Mesothelial cell of epicardium (in vitro differentiated cells): ENCODE data around the gene NETO1. TPM values are rescaled to one million over a fixed set of nuclear protein-coding genes. Genes with fewer than 3 reads are reported as not detected.

Experiments
- DNase-seq, 2 experiments: peaks; one replicate each; pipeline ENCODE4 v3.0.0; 2021; ENCODE audit warnings: low spot score in 2 of 2; ENCODE audit not compliant: unreplicated experiment in 2 of 2
- H3K27ac Mint-ChIP-seq: 2 replicates; pipeline ENCODE4 v1.8.0; 2021; ENCODE audit warnings: mixed read lengths
- H3K27me3 Mint-ChIP-seq: 2 replicates; pipeline ENCODE4 v1.8.0; 2021; ENCODE audit warnings: low read depth, mixed read lengths
- H3K36me3 Mint-ChIP-seq: 2 replicates; pipeline ENCODE4 v1.8.0; 2021; ENCODE audit warnings: mixed read lengths
- H3K4me1 Mint-ChIP-seq: 2 replicates; pipeline ENCODE4 v1.8.0; 2021; ENCODE audit warnings: mixed read lengths
- H3K4me3 Mint-ChIP-seq: 2 replicates; pipeline ENCODE4 v1.8.0; 2021; ENCODE audit warnings: mild to moderate bottlenecking, moderate library complexity, mixed read lengths
- H3K9me3 Mint-ChIP-seq: 2 replicates; pipeline ENCODE4 v1.8.0; 2021; ENCODE audit warnings: mixed read lengths
- CTCF ChIP-seq: fragments of 200-600 bp; sonication (generic); IDR thresholded peaks from one replicate; pipeline ENCODE4 v1.5.0; 2021; ENCODE audit warnings: antibody characterized with exemption; ENCODE audit not compliant: unreplicated experiment
- total RNA-seq: library from RNA; stranded (reverse); gene quantifications from 3 replicates; pipeline ENCODE4 v1.2.1, GENCODE V29; 2021

NETO1 gene
- total RNA-seq, 1 donor from 2014 or later, result not detected

GRCh38 chr18:72826736-72827135 lies 41.1 kb downstream of the NETO1 start:
- no peak overlapping the region for H3K27ac Mint-ChIP-seq

GRCh38 chr18:72823345-72823744 lies 44.4 kb downstream of the NETO1 start:
- Mint-ChIP-seq H3K27me3 (peaks cover 10% of the 10 kb centered on the region), H3K4me3 (no peak overlapping the region), H3K4me1 (no peaks in the 10 kb centered on the region), H3K36me3 (no peaks in the 10 kb centered on the region), H3K9me3 (no peaks in the 10 kb centered on the region), H3K27ac (no peak overlapping the region)
- TF ChIP-seq CTCF, result no peak
- no peak for DNase-seq

More at GRCh38 chr18:72826736-72827135, 41.1 kb downstream of the NETO1 start:
- H3K4me1 Mint-ChIP-seq, result no peaks in the 10 kb centered on the region
- peaks cover 19% of the 10 kb centered on the region for H3K27me3 Mint-ChIP-seq
- no peaks in the 10 kb centered on the region for H3K36me3 Mint-ChIP-seq
- H3K4me3 Mint-ChIP-seq, result no peak overlapping the region
- DNase-seq, result no peak
- no peak for TF ChIP-seq CTCF
- no peaks in the 10 kb centered on the region for H3K9me3 Mint-ChIP-seq

- Mint-ChIP-seq H3K27ac (no peak overlapping the region), H3K4me1 (no peaks in the 10 kb centered on the region), H3K27me3 (peaks cover 10% of the 10 kb centered on the region), H3K36me3 (no peaks in the 10 kb centered on the region), H3K9me3 (no peaks in the 10 kb centered on the region), H3K4me3 (no peak overlapping the region)
- no peak for TF ChIP-seq CTCF
- no peak for DNase-seq
Observed at GRCh38 chr18:72822202-72822601, 45.6 kb downstream of the NETO1 start.

- DNase-seq, result no peak
- Mint-ChIP-seq H3K4me1 (no peaks in the 10 kb centered on the region), H3K27me3 (peaks cover 22% of the 10 kb centered on the region), H3K27ac (no peak overlapping the region), H3K9me3 (no peaks in the 10 kb centered on the region), H3K4me3 (no peak overlapping the region), H3K36me3 (no peaks in the 10 kb centered on the region)
- TF ChIP-seq CTCF, result no peak
Observed at GRCh38 chr18:72820571-72820970, 47.2 kb downstream of the NETO1 start.

DNA sequence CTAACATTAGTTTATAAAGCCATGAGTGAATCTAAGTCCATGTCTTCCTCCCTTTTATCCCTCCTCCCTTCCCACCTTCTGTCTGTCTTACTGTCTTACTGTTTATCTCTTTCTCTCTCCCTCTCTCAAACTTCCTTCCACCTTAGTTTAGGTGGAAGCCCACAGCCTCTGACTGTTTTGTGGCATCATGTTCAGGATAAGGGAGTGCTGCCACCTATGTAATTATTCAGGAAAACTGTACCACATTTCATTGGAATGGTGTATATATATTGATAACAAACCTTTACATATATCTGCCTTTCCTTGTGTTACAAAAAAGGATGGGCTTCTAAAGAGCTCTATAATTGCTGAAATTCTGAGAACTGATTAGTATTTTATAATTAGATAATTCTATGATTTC lies 48.7 kb downstream of the NETO1 start:
- Mint-ChIP-seq H3K9me3 (no peaks in the 10 kb centered on the region), H3K4me1 (no peaks in the 10 kb centered on the region), H3K27me3 (peaks cover 25% of the 10 kb centered on the region), H3K27ac (no peak overlapping the region), H3K4me3 (no peak overlapping the region), H3K36me3 (no peaks in the 10 kb centered on the region)
- no peak for DNase-seq
- no peak for TF ChIP-seq CTCF

- TF ChIP-seq CTCF, result no peak
- Mint-ChIP-seq H3K27me3 (peaks cover 38% of the 10 kb centered on the region), H3K4me3 (no peak overlapping the region), H3K9me3 (no peaks in the 10 kb centered on the region), H3K36me3 (no peaks in the 10 kb centered on the region), H3K4me1 (no peaks in the 10 kb centered on the region), H3K27ac (no peak overlapping the region)
- DNase-seq, result no peak
Observed at GRCh38 chr18:72811047-72811446, 56.7 kb downstream of the NETO1 start.
